ENCODE results near the gene ABHD6. TPM values are rescaled to one million over a fixed set of nuclear protein-coding genes. Genes with fewer than 3 reads are reported as not detected.
"Not testable (repeated sequence)": the region's sequence is repeated elsewhere in the genome, so short reads cannot be mapped to it uniquely, and the experiment has no call there.

The ABHD6 gene
- total RNA-seq, 2 donors from 2014 or later, result 7.5 to 8.6 TPM

- 61% methylated on average over 6 of the region's 7 CpGs; no CpG with 5 or more reads in 1 of the 2 experiments for WGBS, 2 experiments (ENCODE audit: insufficient coverage in 1 of 2, insufficient read length in 1 of 2)
- no peak overlapping the region for H3K9ac ChIP-seq (ENCODE audit: extremely low read depth, low read length, poor library complexity, severe bottlenecking)
- peak overlapping the region; percentile 80 for H3K4me3 Mint-ChIP-seq
- H3K9me3 ChIP-seq (ENCODE audit: control insufficient read depth, low read length), result no peaks in the 10 kb centered on the region
- DNase-seq, result no peak
- no peak for TF ChIP-seq CTCF (conservative IDR thresholded peaks at IDR 0.05)
- H3K9me3 Mint-ChIP-seq, result no peaks in the 10 kb centered on the region
- H3K4me3 ChIP-seq (ENCODE audit: low read length), result peak overlapping the region; percentile 86
- H3K4me1 ChIP-seq (ENCODE audit: control insufficient read depth, insufficient read depth, low read length), result no peaks in the 10 kb centered on the region
- H3K36me3 Mint-ChIP-seq (ENCODE audit: low read depth), result no peaks in the 10 kb centered on the region
- peaks cover 36% of the 10 kb centered on the region for H3K27me3 ChIP-seq (ENCODE audit: control insufficient read depth, insufficient read depth, low read length, poor library complexity, severe bottlenecking)
- H3K27ac ChIP-seq (ENCODE audit: low read depth, low read length), result no peak overlapping the region
- no peak overlapping the region for H3K27ac Mint-ChIP-seq
- H3K4me1 Mint-ChIP-seq, result peaks cover 20% of the 10 kb centered on the region
- no peaks in the 10 kb centered on the region for H3K36me3 ChIP-seq (ENCODE audit: control insufficient read depth, insufficient read depth, low read length)
- H3K27me3 Mint-ChIP-seq (ENCODE audit: insufficient read depth), result peaks cover 23% of the 10 kb centered on the region
These were observed 1.2 kb downstream of the ABHD6 start for GRCh38 chr3:58238830-58239229.

GRCh38 chr3:58241306-58242044 is 3.9 kb downstream of the ABHD6 start:
- no peak for DNase-seq
- Histone ChIP-seq H3K36me3 (ENCODE audit: control insufficient read depth, insufficient read depth, low read length) (no peaks in the 10 kb centered on the region), H3K4me3 (ENCODE audit: low read length) (no peak overlapping the region), H3K4me1 (ENCODE audit: control insufficient read depth, insufficient read depth, low read length) (no peaks in the 10 kb centered on the region), H3K9me3 (ENCODE audit: control insufficient read depth, low read length) (no peaks in the 10 kb centered on the region), H3K9ac (ENCODE audit: extremely low read depth, low read length, poor library complexity, severe bottlenecking) (no peak overlapping the region), H3K27me3 (ENCODE audit: control insufficient read depth, insufficient read depth, low read length, poor library complexity, severe bottlenecking) (peaks cover 22% of the 10 kb centered on the region), H3K27ac (ENCODE audit: low read depth, low read length) (no peak overlapping the region)
- no peaks in the 10 kb centered on the region for H3K36me3 Mint-ChIP-seq (ENCODE audit: low read depth)
- TF ChIP-seq CTCF (conservative IDR thresholded peaks at IDR 0.05), result peak; percentile 36
- peaks cover 15% of the 10 kb centered on the region for H3K4me1 Mint-ChIP-seq
- H3K27me3 Mint-ChIP-seq (ENCODE audit: insufficient read depth), result peaks cover 17% of the 10 kb centered on the region
- H3K9me3 Mint-ChIP-seq, result no peaks in the 10 kb centered on the region
- no peak overlapping the region for H3K4me3 Mint-ChIP-seq
- no peak overlapping the region for H3K27ac Mint-ChIP-seq
- WGBS, 2 experiments (ENCODE audit: insufficient coverage in 1 of 2, insufficient read length in 1 of 2), result 83 to 92% methylated on average over 3 to 4 of the region's 4 CpGs

DNA sequence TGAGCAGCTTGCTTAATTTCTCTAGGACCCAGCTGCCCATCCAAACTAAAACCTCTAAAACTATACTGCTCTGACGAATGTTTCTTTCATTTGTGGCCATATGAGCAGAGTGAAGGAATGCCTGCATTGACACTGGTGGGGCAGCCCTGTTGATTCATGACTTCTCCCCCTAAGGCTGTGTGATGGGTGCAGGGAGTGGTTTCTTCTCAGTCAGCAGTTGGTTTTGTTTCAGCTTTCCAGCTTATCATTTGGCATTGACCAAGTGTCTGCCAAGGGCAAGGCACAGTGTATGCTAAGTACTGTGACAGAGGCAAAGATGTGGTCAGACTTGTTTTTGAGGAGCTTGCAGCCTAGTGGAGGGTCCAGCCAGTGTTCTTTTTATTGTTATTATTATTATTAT is 4.7 kb downstream of the ABHD6 start:
- Mint-ChIP-seq H3K4me3 (no peak overlapping the region), H3K9me3 (no peaks in the 10 kb centered on the region), H3K27ac (no peak overlapping the region), H3K4me1 (peaks cover 14% of the 10 kb centered on the region), H3K36me3 (ENCODE audit: low read depth) (no peaks in the 10 kb centered on the region), H3K27me3 (ENCODE audit: insufficient read depth) (peaks cover 15% of the 10 kb centered on the region)
- no peak overlapping the region for H3K9ac ChIP-seq (ENCODE audit: extremely low read depth, low read length, poor library complexity, severe bottlenecking)
- WGBS, 2 experiments (ENCODE audit: insufficient coverage in 1 of 2, insufficient read length in 1 of 2), result 86 to 88% methylated on average over 1 of the region's 1 CpG
- no peak for TF ChIP-seq CTCF (conservative IDR thresholded peaks at IDR 0.05)
- peaks cover 16% of the 10 kb centered on the region for H3K27me3 ChIP-seq (ENCODE audit: control insufficient read depth, insufficient read depth, low read length, poor library complexity, severe bottlenecking)
- DNase-seq, result no peak
- no peak overlapping the region for H3K27ac ChIP-seq (ENCODE audit: low read depth, low read length)
- H3K9me3 ChIP-seq (ENCODE audit: control insufficient read depth, low read length), result no peaks in the 10 kb centered on the region
- H3K4me3 ChIP-seq (ENCODE audit: low read length), result no peak overlapping the region
- H3K36me3 ChIP-seq (ENCODE audit: control insufficient read depth, insufficient read depth, low read length), result no peaks in the 10 kb centered on the region
- H3K4me1 ChIP-seq (ENCODE audit: control insufficient read depth, insufficient read depth, low read length), result no peaks in the 10 kb centered on the region

DNA sequence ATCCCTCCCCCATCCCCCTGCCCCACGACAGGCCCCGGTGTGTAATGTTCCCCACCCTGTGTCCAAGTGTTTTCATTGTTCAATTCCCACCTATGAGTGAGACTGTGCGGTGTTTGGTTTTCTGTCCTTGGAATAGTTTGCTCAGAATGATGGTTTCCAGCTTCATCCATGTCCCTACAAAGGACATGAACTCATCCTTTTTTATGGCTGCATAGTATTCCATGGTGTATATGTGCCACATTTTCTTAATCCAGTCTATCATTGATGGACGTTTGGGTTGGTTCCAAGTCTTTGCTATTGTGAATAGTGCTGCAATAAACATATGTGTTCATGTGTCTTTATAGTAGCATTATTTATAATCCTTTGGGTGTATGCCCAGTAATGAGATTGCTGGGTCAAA is 5.3 kb downstream of the ABHD6 start:
- not testable (repeated sequence) for H3K27ac ChIP-seq (ENCODE audit: low read depth, low read length); H3K9me3 Mint-ChIP-seq; H3K4me1 ChIP-seq (ENCODE audit: control insufficient read depth, insufficient read depth, low read length); H3K36me3 Mint-ChIP-seq (ENCODE audit: low read depth); H3K27ac Mint-ChIP-seq; DNase-seq; H3K36me3 ChIP-seq (ENCODE audit: control insufficient read depth, insufficient read depth, low read length); H3K4me3 Mint-ChIP-seq; H3K4me3 ChIP-seq (ENCODE audit: low read length); H3K9me3 ChIP-seq (ENCODE audit: control insufficient read depth, low read length); H3K9ac ChIP-seq (ENCODE audit: extremely low read depth, low read length, poor library complexity, severe bottlenecking)
- Mint-ChIP-seq H3K4me1 (peaks cover 14% of the 10 kb centered on the region), H3K27me3 (ENCODE audit: insufficient read depth) (peaks cover 15% of the 10 kb centered on the region)
- WGBS, 2 experiments (ENCODE audit: insufficient coverage in 1 of 2, insufficient read length in 1 of 2), result 70% methylated on average over 3 of the region's 4 CpGs; no CpG with 5 or more reads in 1 of the 2 experiments
- H3K27me3 ChIP-seq (ENCODE audit: control insufficient read depth, insufficient read depth, low read length, poor library complexity, severe bottlenecking), result peaks cover 16% of the 10 kb centered on the region

Data from endodermal cell (in vitro differentiated cells).